OCI-LY3 (cell line): ENCODE data around the gene MGA.

Experiments used
- H2AFZ ChIP-seq: fragments of 200-600, 300-600 bp; shearing (Covaris generic); 2 replicates; pipeline ENCODE4 v1.6.0; 2014; ENCODE audit warnings: antibody characterized with exemption, low read depth, low read length
- H3K27ac ChIP-seq: fragments of 200-600, 300-600 bp; sonication (generic); 2 replicates; pipeline ENCODE4 v1.5.1; 2014; ENCODE audit warnings: mild to moderate bottlenecking, low read length, moderate library complexity, mixed read lengths
- H3K27me3 ChIP-seq: fragments of 200-600, 300-600 bp; sonication (generic); 2 replicates; pipeline ENCODE4 v1.6.1; 2014; ENCODE audit warnings: low read depth, low read length, mixed read lengths
- H3K36me3 ChIP-seq: fragments of 200-600, 300-600 bp; sonication (generic); replicated peaks from 2 replicates; pipeline ENCODE3; 2014; ENCODE audit warnings: low read depth, low read length, mixed read lengths
- H3K4me1 ChIP-seq: fragments of 300-600, 200-600 bp; sonication (generic); 2 replicates; pipeline ENCODE4 v1.6.1; 2014; ENCODE audit warnings: low read length, mixed read lengths
- H3K4me2 ChIP-seq: fragments of 200-600, 300-600 bp; sonication (generic); 2 replicates; pipeline ENCODE4 v1.6.1; 2014; ENCODE audit warnings: low read length, mixed read lengths
- H3K4me3 ChIP-seq: fragments of 300-600, 200-600 bp; sonication (generic); 2 replicates; pipeline ENCODE4 v1.5.1; 2014; ENCODE audit warnings: antibody characterized with exemption, mild to moderate bottlenecking, low read length, moderate library complexity
- H3K79me2 ChIP-seq: fragments of 300-600, 200-600 bp; shearing (Covaris generic); 2 replicates; pipeline ENCODE4 v1.6.1; 2014; ENCODE audit warnings: mild to moderate bottlenecking, low read length, mixed read lengths
- H3K9ac ChIP-seq: fragments of 300-600, 200-600 bp; shearing (Covaris generic); 2 replicates; pipeline ENCODE4 v1.6.0; 2014; ENCODE audit warnings: mild to moderate bottlenecking, low read length, moderate library complexity
- H3K9me3 ChIP-seq: fragments of 200-600, 300-600 bp; shearing (Covaris generic); 2 replicates; pipeline ENCODE4 v1.6.1; 2014; ENCODE audit warnings: low read length, mixed read lengths; ENCODE audit not compliant: insufficient read depth
- H4K20me1 ChIP-seq: fragments of 200-600, 300-600 bp; sonication (generic); 2 replicates; pipeline ENCODE4 v1.6.1; 2016; ENCODE audit warnings: low read length, mixed read lengths; ENCODE audit not compliant: insufficient read depth
- CTCF ChIP-seq: fragments of 200-600, 300-600 bp; sonication (generic); IDR thresholded peaks from 2 replicates; pipeline ENCODE4 v1.5.1; 2014; ENCODE audit warnings: antibody characterized with exemption, low read length, low read depth
- EZH2phosphoT487 ChIP-seq: fragments of 200-600 bp; shearing (Covaris generic); IDR thresholded peaks from 2 replicates; pipeline ENCODE4 v1.6.1; 2018; ENCODE audit warnings: antibody characterized with exemption, mixed run types, low read depth

The MGA gene

GRCh38 chr15:41801850-41802455, 141.7 kb downstream of the MGA start:
- no peak overlapping the region for H3K27ac ChIP-seq
- H3K36me3 ChIP-seq = peaks cover 9% of the 10 kb centered on the region
- H3K4me3 ChIP-seq = no peak overlapping the region
- TF ChIP-seq CTCF = no peak
- no peak for TF ChIP-seq EZH2phosphoT487
- no peak overlapping the region for H2AFZ ChIP-seq
- H3K4me1 ChIP-seq = peaks cover 22% of the 10 kb centered on the region
- no peak overlapping the region for H3K9ac ChIP-seq
- no peaks in the 10 kb centered on the region for H3K27me3 ChIP-seq
- H3K4me2 ChIP-seq = no peak overlapping the region
- H3K9me3 ChIP-seq = no peaks in the 10 kb centered on the region
- no peaks in the 10 kb centered on the region for H3K79me2 ChIP-seq
- H4K20me1 ChIP-seq = no peaks in the 10 kb centered on the region

GRCh38 chr15:41804361-41804760, 144.2 kb downstream of the MGA start:
- no peaks in the 10 kb centered on the region for H3K27me3 ChIP-seq
- H3K27ac ChIP-seq = no peak overlapping the region
- peaks cover 5% of the 10 kb centered on the region for H3K4me1 ChIP-seq
- H3K4me3 ChIP-seq = no peak overlapping the region
- no peak overlapping the region for H3K4me2 ChIP-seq
- no peak overlapping the region for H2AFZ ChIP-seq
- no peaks in the 10 kb centered on the region for H4K20me1 ChIP-seq
- H3K9me3 ChIP-seq = no peaks in the 10 kb centered on the region
- H3K79me2 ChIP-seq = no peaks in the 10 kb centered on the region
- no peak for TF ChIP-seq EZH2phosphoT487
- TF ChIP-seq CTCF = no peak
- H3K36me3 ChIP-seq = peaks cover 9% of the 10 kb centered on the region
- H3K9ac ChIP-seq = no peak overlapping the region

- Histone ChIP-seq H3K9me3 (no peaks in the 10 kb centered on the region), H2AFZ (no peak overlapping the region), H3K79me2 (no peaks in the 10 kb centered on the region), H3K27me3 (no peaks in the 10 kb centered on the region), H3K4me1 (no peaks in the 10 kb centered on the region), H3K4me2 (no peak overlapping the region), H3K9ac (no peak overlapping the region), H3K36me3 (peaks cover 9% of the 10 kb centered on the region), H3K27ac (no peak overlapping the region), H3K4me3 (no peak overlapping the region), H4K20me1 (no peaks in the 10 kb centered on the region)
- TF ChIP-seq CTCF (no peak), EZH2phosphoT487 (no peak)
Observed at GRCh38 chr15:41804916-41805666, 144.9 kb downstream of the MGA start.

GRCh38 chr15:41805711-41806110, 145.5 kb downstream of the MGA start:
- H3K4me2 ChIP-seq = no peak overlapping the region
- no peak overlapping the region for H3K9ac ChIP-seq
- H3K4me1 ChIP-seq = no peaks in the 10 kb centered on the region
- peaks cover 7% of the 10 kb centered on the region for H3K36me3 ChIP-seq
- no peaks in the 10 kb centered on the region for H3K9me3 ChIP-seq
- H3K27ac ChIP-seq = no peak overlapping the region
- no peak overlapping the region for H3K4me3 ChIP-seq
- no peaks in the 10 kb centered on the region for H3K27me3 ChIP-seq
- H2AFZ ChIP-seq = no peak overlapping the region
- H3K79me2 ChIP-seq = no peaks in the 10 kb centered on the region
- TF ChIP-seq EZH2phosphoT487 (no peak), CTCF (no peak)
- no peaks in the 10 kb centered on the region for H4K20me1 ChIP-seq
